Right lobe of liver (tissue), 6 donors: ENCODE results near the gene PTCH2. TPM values are rescaled to one million over a fixed set of nuclear protein-coding genes. Genes with fewer than 3 reads are reported as not detected.
A peak's percentile ranks its signal among the peaks of the same experiment; 100 is the strongest.

Source experiments
- ATAC-seq, 4 donors: fragments of 200-7000 bp; cut with Tn5 transposase; one replicate each; pipeline ENCODE4 v1.9.1; 2020; ENCODE audit warnings: mild to moderate bottlenecking in 4 of 4, moderate library complexity in 4 of 4
- DNase-seq, 3 donors: peaks; one replicate each; pipeline ENCODE4 v3.0.0-alpha.2; 2020
- H3K27ac ChIP-seq, 3 donors: fragments of 200-600 bp; one replicate each; pipeline ENCODE4 v1.8.0; 2022
- H3K27me3 ChIP-seq, 2 donors: fragments of 200-600 bp; one replicate each; pipeline ENCODE4 v1.8.0; 2022
- H3K36me3 ChIP-seq, 4 donors: fragments of 200-600 bp; sonication (generic) in 1 of 4; one replicate each; pipeline versions ENCODE4 v1.5.1 to v1.8.0; 2017 to 2022; ENCODE audit warnings: control low read depth in 1 of 4
- H3K4me1 ChIP-seq, 4 donors: fragments of 200-600 bp; sonication (generic) in 1 of 4; one replicate each; pipeline versions ENCODE4 v1.5.1 to v1.8.0; 2017 to 2022; ENCODE audit warnings: control low read depth in 1 of 4
- H3K4me3 ChIP-seq, 3 donors: fragments of 200-600 bp; one replicate each; pipeline ENCODE4 v1.8.0; 2022
- H3K9me3 ChIP-seq, 4 donors: fragments of 200-600 bp; sonication (generic) in 1 of 4; one replicate each; pipeline versions ENCODE4 v1.5.1 to v1.8.0; 2017 to 2022; ENCODE audit warnings: control low read depth in 1 of 4
- POLR2A ChIP-seq: fragments of 450-650 bp; IDR thresholded peaks from one replicate; pipeline ENCODE4 v1.6.1; 2017; ENCODE audit warnings: antibody characterized with exemption, mild to moderate bottlenecking
- WGBS: methylation state at CpG from one replicate; pipeline ENCODE4 v1.1.6; 2018; ENCODE audit warnings: low coverage, low lambda C conversion rate; ENCODE audit not compliant: insufficient coverage; ENCODE audit errors: missing lambda C conversion rate; 5-methylcytosine and 5-hydroxymethylcytosine counted together
- intact Hi-C, 2 donors: fragments of 100-400 bp; cut with DNase I; formaldehyde crosslinking; loops; one replicate each; pipeline versions ENCODE4 v1.11.2 to v1.14.1; 2022
- total RNA-seq, 6 experiments: library from RNA; depleted of rRNA in 2 of 6; stranded (reverse); fragments of >200 nt in 2 of 6; fragmentation: NEBNext Ultra II Directional in 3 of 6; extraction: Animal tissue kit (Norgen Biotek cat#: 25700) in 3 of 6; gene quantifications; one replicate each; pipeline versions ENCODE4 v1.1.0 to v1.2.4, GENCODE V29; 2016 to 2023
- TF ChIP-seq, protein P1 (sequence below), 4 donors: fragments of 200-600 bp in 3 of 4; fragments of 450-650 bp in 1 of 4; IDR thresholded peaks; one replicate each; pipeline versions ENCODE4 v1.5.1 to v1.8.0; 2016 to 2022; ENCODE audit warnings: antibody characterized with exemption in 4 of 4, mild to moderate bottlenecking in 2 of 4
- donor health status: DM: no; HTN: yes; CAD: no.
- donor health status: DM: no; HTN: no; CAD: no.
- donor health status: DM: no; HTN: no; CAD: no.
- donor health status: DM: no; HTN: yes; CAD: no.
- donor health status: DM: no; HTN: yes; CAD: no.

Gene PTCH2
- total RNA-seq, 6 experiments from 2014 or later = 0.19 to 0.68 (median 0.35) TPM

DNA sequence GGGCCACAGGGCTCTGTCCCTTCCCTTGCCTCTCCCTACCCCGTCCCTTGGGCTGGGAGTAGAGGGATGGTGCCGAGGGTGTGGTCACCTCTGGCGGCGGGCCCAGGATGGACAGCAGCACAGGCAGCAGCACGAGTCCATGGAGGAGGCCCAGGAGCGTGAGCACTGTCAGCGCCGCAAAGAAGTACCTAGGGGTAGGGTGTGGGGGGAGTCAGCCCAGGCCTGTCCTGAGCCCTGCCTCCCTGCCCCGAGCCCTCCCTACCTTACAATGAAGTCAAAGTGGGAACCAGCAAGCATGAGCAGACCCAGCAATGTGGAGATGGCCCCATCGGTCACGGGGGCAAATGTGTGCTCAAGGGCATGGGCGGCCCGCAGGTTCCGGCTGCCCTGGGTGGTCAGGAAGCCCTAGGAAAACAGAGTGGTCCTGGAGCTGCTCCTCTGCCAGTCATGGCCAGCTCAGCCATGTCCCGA, 20.0 kb downstream of the PTCH2 start:
- no peaks in the 10 kb centered on the region for H3K27me3 ChIP-seq
- no peak overlapping the region for H3K27ac ChIP-seq
- no peak overlapping the region for H3K4me3 ChIP-seq
- WGBS = 83% methylated on average over 1 of the region's 15 CpGs
- intact Hi-C loops = no loop called here
- ATAC-seq (no peak), DNase-seq (peak in 1 of 3 donors; percentile 44)
- TF ChIP-seq POLR2A = no peak
- TF ChIP-seq, protein P1, sequence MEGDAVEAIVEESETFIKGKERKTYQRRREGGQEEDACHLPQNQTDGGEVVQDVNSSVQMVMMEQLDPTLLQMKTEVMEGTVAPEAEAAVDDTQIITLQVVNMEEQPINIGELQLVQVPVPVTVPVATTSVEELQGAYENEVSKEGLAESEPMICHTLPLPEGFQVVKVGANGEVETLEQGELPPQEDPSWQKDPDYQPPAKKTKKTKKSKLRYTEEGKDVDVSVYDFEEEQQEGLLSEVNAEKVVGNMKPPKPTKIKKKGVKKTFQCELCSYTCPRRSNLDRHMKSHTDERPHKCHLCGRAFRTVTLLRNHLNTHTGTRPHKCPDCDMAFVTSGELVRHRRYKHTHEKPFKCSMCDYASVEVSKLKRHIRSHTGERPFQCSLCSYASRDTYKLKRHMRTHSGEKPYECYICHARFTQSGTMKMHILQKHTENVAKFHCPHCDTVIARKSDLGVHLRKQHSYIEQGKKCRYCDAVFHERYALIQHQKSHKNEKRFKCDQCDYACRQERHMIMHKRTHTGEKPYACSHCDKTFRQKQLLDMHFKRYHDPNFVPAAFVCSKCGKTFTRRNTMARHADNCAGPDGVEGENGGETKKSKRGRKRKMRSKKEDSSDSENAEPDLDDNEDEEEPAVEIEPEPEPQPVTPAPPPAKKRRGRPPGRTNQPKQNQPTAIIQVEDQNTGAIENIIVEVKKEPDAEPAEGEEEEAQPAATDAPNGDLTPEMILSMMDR (IDR thresholded peaks at IDR 0.05) = no peak
- H3K36me3 ChIP-seq = no peaks in the 10 kb centered on the region
- no peaks in the 10 kb centered on the region for H3K9me3 ChIP-seq
- peaks cover 0 to 8% (median 0%) of the 10 kb centered on the region in 4 donors for H3K4me1 ChIP-seq

DNA sequence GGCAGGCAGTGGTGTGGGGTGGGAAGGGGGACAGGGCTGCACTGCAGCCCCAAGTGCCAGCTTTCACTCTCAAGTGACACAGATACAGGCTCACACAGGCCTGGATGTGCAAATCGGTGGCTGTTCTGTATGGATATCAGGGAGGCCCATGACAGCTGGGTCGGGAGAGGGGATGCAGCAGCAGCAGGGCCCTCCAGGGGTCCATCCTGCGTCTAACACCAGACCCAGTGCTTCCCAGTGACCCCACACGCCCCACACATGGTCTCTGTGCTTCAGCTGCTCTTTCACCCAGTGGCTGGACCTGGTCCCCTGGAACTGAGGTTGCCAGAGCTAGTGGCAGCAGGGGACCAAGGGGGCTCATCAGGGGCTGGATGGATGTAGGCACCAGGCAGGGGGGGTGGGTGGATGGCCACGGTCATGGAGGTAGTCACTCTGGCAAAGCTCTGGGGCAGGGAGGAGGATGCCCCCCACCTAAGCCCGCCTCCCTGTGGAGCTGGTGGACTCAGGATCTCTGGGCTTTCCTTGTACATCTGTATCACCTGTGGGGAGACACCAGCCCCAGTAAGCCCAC, 20.8 kb downstream of the PTCH2 start:
- intact Hi-C loops = no loop called here
- no peaks in the 10 kb centered on the region for H3K27me3 ChIP-seq
- no peak for ATAC-seq
- H3K9me3 ChIP-seq = no peaks in the 10 kb centered on the region
- WGBS = 80% methylated on average over 1 of the region's 6 CpGs
- no peaks in the 10 kb centered on the region for H3K36me3 ChIP-seq
- DNase-seq = peak in 2 of 3 donors; percentile 16 to 45
- no peak overlapping the region for H3K27ac ChIP-seq
- peaks cover 0 to 8% (median 0%) of the 10 kb centered on the region in 4 donors for H3K4me1 ChIP-seq
- TF ChIP-seq, protein P1 (IDR thresholded peaks at IDR 0.05) = no peak
- no peak for TF ChIP-seq POLR2A
- H3K4me3 ChIP-seq = no peak overlapping the region

DNA sequence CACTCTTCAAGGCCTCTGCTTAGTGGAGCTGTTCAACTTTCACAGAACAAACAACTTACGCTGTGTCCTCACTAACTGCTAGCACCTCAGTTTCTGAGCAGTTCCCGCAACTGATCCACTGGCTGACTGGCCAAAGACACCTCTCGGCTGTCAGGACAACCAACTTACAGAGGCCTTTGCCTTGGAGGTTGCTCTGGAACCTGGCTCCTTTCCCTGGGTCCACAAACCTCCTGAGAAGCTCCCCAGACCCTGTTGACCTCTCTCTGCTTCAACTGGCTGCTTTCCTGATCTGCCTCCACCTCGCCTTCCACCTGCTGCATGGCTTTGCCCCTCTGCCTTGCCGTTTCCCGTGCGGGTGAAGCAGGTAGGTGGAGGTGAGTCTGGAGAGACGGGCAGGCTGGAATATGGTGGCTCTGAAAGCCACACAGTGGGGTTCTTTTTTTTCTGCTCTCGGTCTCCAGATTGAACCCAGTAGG, 21.8 kb downstream of the PTCH2 start:
- DNase-seq = peak in 2 of 3 donors; percentile 11 to 44
- no peaks in the 10 kb centered on the region for H3K9me3 ChIP-seq
- H3K4me1 ChIP-seq = peaks cover 0 to 8% (median 0%) of the 10 kb centered on the region in 4 donors
- H3K27ac ChIP-seq = no peak overlapping the region
- H3K27me3 ChIP-seq = no peaks in the 10 kb centered on the region
- 94% methylated on average over 6 of the region's 9 CpGs for WGBS
- no peak for ATAC-seq
- H3K4me3 ChIP-seq = no peak overlapping the region
- TF ChIP-seq, protein P1 (IDR thresholded peaks at IDR 0.05) = no peak
- no peak for TF ChIP-seq POLR2A
- H3K36me3 ChIP-seq = no peaks in the 10 kb centered on the region
- intact Hi-C loops = no loop called here

DNA sequence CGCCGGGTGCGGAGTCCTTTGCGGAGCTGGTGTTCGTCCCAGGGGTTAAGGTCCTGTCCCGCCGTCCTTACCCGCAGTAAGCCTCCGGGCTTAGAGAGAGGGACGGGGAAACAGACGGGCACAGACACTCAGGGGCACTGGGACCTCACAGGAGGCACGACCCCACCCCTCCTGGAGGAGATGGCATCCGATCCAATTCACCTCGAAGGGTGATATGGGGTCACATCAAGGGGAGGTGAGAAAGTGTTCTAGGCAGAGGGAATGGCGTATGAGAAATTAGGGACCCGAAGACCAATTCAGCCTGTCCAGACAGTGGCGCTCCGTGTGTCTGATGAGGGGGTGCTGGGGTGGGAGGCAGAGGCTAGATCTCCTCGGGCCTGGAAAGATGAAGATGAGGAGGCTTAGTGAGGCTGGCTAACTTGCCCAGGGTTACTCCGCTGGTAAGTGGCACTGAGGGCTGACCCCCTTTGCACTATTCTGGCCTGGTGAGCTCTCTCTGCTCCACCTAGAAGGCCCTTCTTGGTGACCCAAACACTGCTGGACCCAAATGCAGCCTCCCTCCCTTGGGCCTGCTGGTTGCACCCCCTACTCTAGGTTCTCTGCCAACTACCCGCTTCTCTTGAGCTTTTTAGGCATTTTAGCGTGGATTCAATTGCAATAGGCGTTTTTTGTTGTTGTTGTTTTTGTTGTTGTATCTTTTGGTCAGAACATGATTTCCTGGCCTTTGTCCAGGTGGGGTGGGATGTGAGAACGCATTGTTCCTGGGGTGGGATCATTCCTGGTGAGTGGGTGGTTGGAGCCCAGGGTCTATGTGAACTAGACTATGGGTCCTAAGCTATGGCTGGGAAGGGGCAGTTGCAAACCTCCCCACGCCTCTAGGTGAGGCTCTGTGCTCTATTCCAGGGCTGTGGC, 22.5 kb downstream of the PTCH2 start:
- TF ChIP-seq POLR2A = no peak
- TF ChIP-seq, protein P1 (IDR thresholded peaks at IDR 0.05) = no peak
- Histone ChIP-seq H3K27me3 (no peaks in the 10 kb centered on the region), H3K36me3 (no peaks in the 10 kb centered on the region), H3K4me1 (peaks cover 0 to 8% (median 0%) of the 10 kb centered on the region in 4 donors), H3K27ac (peak overlapping the region; percentile 89 to 93 (median 89)), H3K4me3 (peak overlapping the region; percentile 50 to 58 (median 56)), H3K9me3 (no peaks in the 10 kb centered on the region)
- intact Hi-C loops = no loop called here
- ATAC-seq = peak in 3 of 4 donors; percentile 12 to 19 (median 13)
- peak in 2 of 3 donors; percentile 25 to 29 for DNase-seq
- WGBS = 16% methylated on average over 18 of the region's 25 CpGs
